DLD1 (cell line): ENCODE data around the gene ZBTB7C.

Source experiments
- in situ Hi-C: cut with HindIII; loops from 2 replicates; pipeline ENCODE4 v1.10.0; 2017; ENCODE audit warnings: low sequenced_read_pairs

ZBTB7C gene

DNA sequence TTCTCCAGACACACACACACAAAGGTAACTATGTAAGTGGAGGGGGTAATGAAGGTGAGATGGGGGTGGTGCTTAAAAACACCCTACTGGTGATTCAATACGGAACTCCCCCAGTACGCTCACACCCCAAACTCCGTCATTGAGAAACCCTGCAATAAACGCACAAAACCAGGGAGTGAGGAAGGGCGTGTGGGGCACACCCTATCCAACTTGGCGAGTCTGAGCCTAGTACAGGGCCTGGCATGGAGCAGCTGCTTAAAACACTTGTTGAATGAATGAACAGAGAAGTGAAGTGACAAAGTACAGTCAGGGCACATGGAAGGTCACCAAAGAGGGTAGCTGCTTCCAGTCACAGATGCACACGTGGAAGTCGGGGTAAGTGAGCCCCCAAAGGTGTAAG lies 331.9 kb downstream of the ZBTB7C start:
- in situ Hi-C loops: no loop called here

DNA sequence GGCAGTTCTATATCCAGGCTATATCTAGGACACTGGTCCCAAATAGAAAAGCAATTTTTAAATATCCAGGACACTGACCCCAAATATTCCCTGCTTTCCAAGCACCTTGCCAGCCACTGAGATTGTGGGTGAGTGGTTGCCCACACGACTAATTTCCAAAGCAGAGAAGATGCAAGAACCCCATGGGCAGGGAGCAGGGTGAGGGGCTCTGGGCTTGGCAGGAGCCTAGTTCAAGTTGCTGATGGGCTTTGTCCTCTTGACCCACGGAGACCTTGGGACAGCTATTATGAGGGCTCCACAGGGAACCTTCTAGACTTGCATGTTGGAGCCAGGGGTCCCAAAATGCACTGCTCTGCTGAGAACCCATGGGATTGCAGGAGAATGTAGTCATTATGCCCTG lies 332.7 kb downstream of the ZBTB7C start:
- in situ Hi-C loops: no loop called here

DNA sequence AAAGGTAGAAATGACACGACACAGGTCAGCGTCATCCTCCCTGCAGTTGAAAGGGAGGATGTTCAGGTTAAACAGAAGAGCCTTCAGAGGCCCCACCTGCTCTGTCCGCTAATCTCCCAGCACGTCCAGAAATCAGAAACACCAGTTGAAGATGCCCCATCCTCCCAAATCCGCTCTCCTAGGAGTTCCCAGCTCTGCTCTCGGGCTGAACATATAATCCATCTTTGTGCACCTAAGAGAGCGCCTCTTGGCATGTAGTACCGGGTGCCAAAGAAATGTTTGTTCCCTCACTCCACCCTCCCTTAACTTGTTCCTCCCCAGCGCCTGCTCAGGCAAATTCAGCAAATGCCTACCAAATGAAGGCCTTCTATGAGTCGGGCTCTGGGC lies 333.5 kb downstream of the ZBTB7C start:
- in situ Hi-C loops: no loop called here

DNA sequence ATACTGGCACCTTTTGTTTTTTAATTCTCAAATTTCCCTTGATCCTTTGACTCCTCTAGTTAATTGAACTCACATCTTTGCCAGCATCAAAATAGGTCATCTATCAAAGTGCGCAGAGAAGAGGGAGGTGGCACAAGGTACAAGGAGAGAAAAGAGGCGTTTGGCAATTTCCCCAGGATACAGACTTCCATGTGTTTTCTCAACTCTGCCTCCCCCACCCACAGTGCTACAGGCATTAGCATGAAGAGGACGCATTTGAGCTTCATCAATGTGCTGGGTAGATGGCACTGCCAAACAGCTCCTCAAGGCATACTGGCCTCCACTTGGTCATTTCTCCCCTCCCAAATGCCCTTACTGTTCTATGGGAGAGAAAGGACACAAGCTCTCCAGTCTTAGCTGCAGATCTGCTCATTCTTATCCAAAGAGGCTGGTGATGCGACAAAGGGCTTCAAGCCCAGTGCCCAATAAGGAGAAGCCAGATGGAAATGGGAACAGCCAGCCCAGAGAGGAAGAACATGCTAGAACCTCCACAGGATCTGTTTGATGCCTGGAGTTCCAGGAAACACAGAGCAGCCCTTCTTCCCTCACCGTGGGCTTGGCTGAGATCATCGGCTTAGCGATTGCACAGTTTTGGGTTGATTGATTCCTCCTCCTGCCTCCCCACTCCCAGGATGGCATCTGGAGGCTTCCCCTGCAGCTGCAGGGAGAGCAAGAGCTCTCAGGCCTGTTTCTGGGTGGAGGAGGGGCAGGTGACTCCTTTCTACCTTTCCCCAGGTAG lies 334.1 kb downstream of the ZBTB7C start:
- in situ Hi-C loops: no loop called here

DNA sequence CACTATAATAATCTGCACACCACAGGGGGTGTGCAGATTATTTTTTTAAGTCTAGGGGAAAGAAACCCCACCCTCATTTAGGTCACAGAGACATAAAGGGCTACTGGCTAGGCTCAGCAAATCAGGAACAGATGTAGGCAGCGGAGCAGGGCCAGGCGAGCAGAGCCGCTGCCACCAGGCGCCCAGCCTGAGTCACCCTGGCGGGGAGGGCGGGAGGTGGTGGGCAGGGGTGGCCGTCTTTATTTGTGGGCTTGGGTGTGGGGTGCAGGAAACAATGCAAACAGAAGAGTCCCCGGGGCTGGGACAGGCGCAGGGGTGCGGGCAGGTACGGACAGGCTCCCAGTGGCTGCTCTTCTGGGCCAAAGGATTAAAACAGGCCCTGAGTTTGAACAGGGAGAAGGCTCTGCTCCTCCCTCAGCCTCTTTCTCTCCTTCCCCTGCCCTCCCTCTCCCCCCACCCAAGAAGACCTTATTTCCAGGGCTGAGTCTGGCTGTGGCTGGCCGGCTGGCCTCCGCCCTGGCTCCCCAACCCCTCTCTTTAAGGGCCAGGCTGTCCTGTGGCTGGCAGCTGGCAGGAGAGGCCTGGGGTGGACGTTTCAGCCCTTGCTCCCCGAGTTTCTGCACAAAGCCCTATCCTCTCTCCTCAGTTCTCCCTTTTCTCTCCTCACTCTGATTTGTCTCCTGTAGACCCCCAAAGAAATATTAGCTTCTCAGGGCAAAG lies 335.8 kb downstream of the ZBTB7C start:
- in situ Hi-C loops: no loop called here

DNA sequence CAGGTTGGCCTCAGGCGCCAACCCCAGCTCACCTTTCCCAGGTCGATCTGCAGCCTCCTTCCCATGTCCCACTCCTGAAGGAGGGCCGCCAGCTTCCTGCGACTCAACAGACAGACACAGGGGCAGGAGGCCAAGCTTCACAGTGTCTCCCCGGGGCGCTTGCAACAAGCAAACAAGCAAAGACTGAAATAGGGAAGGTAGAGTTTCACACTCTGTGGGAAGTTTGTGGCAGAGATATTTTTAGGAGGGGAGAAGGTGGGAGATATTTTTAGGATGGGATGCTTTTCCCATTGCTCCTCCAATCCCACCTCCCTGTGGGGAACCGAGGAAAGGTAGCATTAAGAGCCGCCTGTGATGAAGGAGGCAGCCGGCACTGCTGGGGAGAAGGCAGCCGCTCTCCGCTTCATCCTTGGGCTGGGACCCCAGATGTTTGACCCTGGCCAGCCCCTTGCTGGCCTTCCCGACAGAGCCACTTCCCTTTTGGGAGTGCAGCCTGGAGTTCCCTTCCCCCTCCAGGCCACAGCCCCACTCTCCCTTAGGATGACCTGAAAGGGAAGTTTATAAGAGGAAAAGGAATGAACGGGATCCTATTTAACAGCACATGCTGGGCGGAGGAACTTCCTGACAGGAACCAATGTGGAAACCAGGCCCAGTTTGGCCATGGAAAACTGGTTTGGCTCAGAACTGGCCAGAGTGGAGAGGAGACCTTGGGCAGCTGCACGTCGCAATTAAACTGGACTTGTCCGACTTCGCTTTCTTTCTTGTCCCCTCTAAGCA lies 336.6 kb downstream of the ZBTB7C start:
- in situ Hi-C loops: no loop called here

DNA sequence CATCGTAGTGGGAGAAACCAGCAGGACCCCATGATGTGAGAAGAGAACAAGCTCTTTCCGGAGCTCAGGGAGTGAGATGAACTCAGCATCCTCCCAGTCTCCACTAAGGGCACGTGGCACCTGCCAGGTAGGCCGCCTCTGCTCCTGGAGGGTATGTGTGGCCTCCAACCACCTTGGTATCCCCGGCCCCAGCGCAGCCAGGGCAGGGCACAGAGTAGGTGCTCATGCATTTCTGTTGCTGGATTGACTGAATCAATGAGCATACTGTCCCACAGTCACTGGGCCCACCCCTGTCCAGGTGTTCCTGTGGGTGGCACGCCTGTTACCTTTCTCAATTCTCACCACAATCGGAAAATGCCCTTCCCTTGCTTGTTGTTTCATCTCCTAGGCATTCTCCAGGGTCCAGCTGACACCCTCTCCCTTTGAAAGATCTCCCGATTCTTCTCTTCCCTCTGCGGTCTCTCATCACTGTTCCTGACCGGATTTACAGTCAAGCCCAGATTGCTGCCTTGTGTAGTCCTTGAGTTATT lies 340.2 kb downstream of the ZBTB7C start:
- in situ Hi-C loops: no loop called here

DNA sequence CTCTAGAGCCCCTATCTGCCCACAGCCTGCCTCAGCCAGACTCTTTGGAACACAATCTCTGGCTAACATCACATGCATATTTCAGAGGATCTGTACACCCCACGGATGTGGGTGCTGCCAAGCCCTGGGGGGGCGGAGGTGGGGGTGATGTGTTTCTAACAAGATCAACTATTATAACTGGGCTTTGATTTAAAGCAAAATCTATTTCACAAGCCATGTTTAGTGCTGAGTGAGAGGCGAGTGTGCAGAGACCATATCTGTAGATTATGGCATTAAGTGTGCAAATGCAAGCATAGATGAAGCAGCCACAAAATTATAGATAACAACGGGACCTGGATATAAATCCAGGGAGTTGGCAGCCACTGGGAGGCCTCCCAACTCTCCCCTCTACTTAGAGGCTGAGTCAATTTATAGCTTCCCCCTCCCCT lies 342.9 kb downstream of the ZBTB7C start:
- in situ Hi-C loops: no loop called here

DNA sequence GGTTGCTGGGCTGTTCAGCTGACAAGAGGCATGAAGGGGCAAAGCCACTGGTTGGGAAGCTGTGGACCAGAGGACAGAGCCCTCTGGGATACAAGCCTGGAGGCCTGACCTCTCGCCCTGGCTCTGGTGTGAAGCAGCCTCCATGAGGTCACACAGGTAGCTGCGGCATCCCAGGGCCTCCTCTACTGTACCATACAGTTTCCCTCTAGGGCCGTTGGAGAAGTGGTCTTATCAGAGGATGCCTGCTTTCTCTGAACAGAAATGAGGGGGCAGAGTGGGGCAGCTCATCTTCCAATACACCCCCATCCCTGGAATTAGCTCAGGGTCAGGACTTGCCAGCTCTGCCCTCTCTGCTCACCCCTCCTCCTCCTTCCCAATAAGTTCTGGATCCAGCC lies 343.6 kb downstream of the ZBTB7C start:
- in situ Hi-C loops: no loop called here

DNA sequence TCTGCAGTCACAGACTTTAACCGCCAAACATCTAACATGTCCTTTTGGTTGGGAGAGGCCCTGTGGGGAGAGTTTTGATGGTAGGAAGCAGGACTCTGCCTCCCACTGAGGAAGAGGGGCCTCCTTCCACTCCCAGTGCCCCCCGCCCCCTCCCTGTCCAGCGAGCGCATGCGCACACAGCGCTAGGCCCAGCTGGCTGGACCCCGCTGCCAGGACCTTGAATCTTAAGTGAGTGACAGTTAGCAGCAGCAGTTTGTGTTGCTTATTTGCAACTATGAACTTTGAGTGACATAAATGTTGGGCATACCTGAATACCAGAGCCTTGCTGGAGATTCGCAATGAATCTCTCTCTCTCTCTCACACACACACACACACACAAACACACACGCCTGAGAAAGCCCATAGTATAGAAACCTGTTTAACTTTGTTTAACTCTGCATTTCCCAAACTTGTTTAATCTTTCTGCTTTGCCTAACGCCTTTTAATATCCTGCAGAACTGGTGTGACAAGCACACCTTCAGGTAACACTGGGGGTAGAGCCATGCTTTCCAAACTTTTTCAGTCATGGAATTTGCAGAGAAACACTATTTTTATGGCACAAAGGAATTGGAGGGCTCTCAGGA lies 344.1 kb downstream of the ZBTB7C start:
- in situ Hi-C loops: no loop called here

DNA sequence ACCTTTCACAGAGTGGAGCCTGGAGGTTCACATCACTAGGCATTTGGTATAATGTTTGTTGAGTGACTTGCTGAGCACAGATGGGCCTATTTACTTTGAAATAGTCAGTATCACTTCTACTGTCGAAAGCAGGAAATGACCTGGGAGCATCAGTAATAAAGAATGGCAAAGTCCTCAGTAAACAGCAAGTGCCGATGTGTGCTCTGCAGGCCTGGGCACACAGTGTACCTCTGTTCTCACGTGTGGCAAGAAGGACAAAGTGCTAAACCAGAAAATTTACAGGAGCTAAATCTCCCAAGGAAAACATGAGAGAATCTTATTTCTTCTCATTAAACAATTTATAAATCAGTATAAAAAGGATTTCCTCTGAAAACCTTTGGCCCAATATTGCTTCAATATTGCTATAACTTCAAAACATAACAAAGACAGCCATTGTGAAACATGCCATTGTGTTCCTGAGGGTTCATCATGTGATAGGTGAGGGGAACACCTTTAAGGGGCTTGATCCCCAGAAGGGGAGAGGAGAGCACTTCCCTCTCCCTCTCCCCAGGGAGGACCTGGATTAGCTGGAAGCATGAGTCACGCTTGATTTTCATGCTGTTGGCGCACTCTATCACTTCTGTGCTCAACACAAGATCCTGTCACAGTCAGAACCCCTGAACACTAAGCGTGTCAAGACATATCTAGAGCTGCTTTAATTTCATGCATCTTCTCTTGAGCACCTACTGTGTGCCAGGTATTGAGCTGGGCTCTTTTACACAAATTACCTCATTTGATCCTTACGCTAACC lies 347.2 kb downstream of the ZBTB7C start:
- in situ Hi-C loops: no loop called here

DNA sequence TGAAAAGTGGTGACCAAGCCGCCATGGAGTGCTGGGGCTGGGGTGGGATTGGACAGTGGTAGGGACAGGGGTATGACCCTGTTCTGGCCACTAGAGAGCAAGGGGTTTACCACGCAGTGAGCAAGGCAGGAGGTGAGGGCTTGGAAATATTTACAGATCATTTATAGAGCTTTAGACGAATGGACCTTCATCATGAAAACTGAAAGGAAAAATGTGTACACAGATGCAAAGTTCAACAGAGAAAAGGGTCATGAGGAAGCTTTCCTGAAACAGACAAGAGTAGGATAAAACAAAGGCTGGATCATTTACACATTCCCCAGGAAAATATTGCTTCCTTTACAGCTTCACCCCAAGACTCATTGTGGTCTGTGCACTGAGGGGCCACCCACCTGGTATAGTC lies 348.2 kb downstream of the ZBTB7C start:
- in situ Hi-C loops: no loop called here

DNA sequence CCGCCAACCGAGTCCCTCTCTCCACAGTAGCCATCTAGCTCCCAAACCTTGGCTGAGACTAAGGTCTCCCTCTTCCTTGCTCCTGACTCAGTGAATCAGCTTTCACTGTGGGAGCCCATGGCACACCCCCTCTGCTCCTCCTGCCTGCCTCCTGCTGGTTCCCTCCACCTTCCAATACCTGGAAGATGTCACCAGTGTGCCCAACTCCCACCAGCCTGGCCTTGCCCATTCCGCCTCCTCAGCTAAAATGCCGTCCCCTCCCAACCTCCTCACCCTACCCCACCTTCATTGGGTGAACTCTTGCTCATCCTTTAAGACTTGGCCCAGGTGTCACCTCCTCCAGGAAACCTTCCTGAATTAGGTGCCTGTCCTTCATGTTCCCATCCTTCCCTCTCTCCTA lies 348.8 kb downstream of the ZBTB7C start:
- in situ Hi-C loops: no loop called here

DNA sequence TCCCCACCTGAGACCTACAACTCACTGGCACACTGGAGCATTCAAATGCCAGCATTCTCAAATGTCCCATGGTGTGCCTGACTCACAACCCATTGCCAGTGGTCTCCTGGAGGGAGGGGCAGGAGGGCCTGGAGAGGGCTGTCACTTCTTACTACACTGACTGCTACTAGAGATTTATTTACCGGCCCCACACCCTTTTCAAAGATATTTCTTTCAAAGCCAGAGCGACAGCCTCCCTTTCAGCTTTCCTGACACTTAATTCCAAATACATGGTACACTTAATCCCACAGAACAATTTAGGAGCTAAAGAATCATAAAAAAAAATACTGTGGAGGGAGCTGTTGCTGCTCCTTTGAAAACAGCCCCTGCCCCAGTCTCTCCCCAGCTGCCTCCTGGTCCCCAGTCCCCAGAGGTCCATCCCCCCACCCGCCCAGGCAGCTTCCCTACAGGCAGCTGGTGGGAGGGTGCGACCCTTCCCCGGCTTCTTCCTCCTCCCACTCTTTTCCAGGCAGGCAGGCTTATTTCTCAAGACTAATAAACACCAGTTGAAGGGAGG lies 349.6 kb downstream of the ZBTB7C start:
- in situ Hi-C loops: no loop called here

DNA sequence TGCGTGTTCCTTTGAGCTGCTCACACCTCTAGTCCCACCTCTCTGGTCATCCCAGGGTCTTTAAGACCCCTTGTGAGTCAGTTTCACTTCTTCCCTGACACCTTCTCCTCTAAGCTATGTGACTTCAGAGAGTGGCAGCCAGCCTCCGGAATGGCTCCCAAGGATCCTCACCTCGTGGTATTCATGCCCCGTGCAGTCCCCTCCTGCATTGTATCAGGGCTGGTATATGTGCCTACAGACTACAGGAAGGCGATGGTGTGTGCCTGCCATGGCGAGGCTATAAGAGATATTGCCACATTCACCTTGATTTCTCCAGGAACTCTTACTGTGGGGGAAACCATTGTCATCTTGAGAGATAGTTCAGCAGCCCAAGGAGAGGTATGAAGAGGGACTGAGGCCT lies 350.7 kb downstream of the ZBTB7C start:
- in situ Hi-C loops: no loop called here

DNA sequence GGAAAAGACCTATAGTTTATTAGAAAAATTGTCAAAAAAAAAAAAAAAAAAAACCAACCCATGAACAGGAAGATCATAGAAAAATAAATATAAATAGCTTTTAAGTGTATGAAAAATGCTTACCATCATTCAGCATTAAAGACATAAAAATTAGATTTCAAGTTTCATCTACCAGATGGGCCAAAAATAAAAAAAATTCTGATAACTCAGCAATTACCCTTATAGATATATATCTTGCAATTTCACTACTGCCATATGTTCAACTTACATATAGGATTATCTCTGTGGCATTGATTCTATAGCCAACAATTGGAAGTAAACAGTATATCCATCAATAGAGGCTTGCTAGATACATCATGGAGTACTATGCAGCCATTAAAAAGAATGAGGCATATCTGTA lies 352.2 kb downstream of the ZBTB7C start:
- in situ Hi-C loops: no loop called here

DNA sequence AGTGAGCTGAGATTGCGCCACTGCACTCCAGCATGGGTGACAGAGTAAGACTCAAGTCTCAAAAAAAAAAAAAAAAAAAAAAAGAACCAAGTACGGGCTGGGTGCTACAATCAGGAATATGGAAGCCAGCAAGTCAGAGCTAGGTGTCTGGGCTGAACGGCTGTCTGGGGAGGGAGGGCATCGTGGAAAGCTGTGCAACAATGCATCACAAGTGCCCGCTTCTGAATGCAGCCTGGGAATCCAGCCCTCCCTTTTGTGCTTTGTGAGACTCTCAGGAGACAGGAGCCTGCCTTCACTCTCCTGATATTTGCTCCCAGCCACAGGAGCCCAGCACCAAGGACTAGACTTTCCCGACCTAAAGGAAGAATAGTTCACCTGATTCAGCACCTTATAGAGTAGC lies 353.8 kb downstream of the ZBTB7C start:
- in situ Hi-C loops: no loop called here

DNA sequence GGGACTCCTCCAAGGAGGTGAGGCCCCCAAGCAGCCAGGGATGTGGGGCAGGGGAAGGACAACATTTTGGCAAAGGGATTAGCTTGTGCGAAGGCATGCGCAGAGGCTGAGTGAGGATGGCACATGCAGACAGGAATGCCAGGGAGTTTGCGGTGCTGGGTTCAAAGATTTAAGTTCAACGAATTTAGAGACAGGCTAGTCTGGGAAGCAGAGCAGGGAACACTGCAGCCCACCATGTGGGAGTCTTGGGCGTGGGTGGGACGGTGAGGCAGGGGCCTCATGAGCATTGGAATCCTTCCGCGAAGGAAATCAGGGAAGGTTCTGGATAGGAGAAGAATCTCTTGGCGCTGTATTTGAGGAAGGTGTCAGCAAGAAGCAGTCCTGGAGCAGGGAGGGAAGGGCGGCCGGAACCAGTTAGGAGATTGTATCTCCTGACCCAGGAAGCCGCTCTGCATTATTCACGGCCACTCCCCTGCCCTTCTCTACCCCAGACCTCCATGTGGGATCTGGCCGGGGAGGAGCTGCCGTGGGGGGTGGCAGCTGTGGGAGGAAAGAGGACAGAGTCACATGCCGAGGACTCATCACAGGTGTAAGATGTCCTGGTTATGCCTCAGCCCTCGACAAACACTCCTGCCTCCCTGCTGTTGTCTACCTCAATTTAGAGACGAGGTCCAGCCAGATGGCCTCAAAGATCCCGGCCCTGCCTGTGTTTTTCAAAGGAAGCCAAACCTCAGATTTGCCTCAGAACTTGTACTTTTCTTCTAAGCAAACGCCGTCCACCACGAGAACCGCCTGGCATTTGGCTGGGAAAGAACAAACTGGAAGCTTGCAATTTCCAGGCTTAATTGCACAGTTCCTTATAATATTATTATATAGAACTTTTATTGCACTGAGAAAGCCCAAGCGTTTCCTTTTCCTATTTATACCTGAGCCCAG lies 355.0 kb downstream of the ZBTB7C start:
- in situ Hi-C loops: no loop called here

DNA sequence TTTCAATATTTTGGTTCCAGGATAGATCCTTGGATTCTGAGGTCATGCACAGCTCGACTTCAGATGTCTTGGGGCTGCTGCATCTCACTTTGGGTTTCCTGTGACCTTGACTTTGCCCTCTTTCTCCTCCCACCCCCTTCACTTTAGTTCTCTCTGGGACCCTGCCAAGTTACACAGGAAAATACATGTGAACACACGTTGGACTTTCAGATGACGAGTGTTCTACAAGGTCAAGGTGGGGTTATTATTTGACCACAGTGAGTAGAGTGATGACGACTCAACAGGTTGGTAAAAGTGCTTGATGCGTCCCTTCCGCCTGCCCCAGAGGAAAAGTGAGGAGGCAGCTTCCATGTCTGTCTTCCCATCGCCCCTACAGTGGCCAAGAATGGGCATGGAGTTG lies 356.3 kb downstream of the ZBTB7C start:
- in situ Hi-C loops: no loop called here
